ENCODE results near the gene FIGN. TPM values are rescaled to one million over a fixed set of nuclear protein-coding genes. Genes with fewer than 3 reads are reported as not detected.

Gene FIGN
- total and polyA plus RNA-seq, 2 of the 4 experiments (the other 2 are of a cell fraction) = 0.77 to 0.90 TPM

- Histone ChIP-seq H2AK9ac (replicated peaks; ENCODE audit: low read depth, low read length, poor library complexity) (no peak overlapping the region), H3K23ac (ENCODE audit: low read depth, low read length) (no peak overlapping the region), H3K4me2 (ENCODE audit: low read depth, low read length) (no peak overlapping the region), H3K9me1 (ENCODE audit: insufficient read depth, low read length) (0 out of 2 replicates have a peak, but pooled peaks cover 9% of the 10 kb centered on the region), H4K20me1 (ENCODE audit: insufficient read depth, low read length) (no peaks in the 10 kb centered on the region), H3K9me3 (ENCODE audit: control insufficient read depth, insufficient read depth, low read length) (no peaks in the 10 kb centered on the region), H2BK120ac (ENCODE audit: low read depth, low read length) (no peak overlapping the region), H2AK5ac (ENCODE audit: low read depth, low read length) (no peak overlapping the region), H3K27ac (ENCODE audit: insufficient read depth, low read length) (no peak overlapping the region), H2AFZ (replicated peaks; ENCODE audit: low read length, poor library complexity) (no peak overlapping the region), H2BK20ac (ENCODE audit: low read depth, low read length) (no peak overlapping the region), H3K27me3 (ENCODE audit: control insufficient read depth, insufficient read depth, low read length) (no peaks in the 10 kb centered on the region), H3K4ac (ENCODE audit: low read depth, low read length) (no peak overlapping the region), H3K56ac (ENCODE audit: extremely low read depth, insufficient read depth, low read length) (no peak overlapping the region), H4K8ac (ENCODE audit: low read depth in 2 of 2, low read length in 2 of 2) (no peak overlapping the region), H2BK15ac (ENCODE audit: low read depth, low read length) (no peak overlapping the region), H3K18ac (ENCODE audit: low read depth, low read length) (no peak overlapping the region), H3K9ac (ENCODE audit: low read depth, low read length) (no peak overlapping the region), H4K5ac (ENCODE audit: low read depth, low read length) (no peak overlapping the region), H3K4me3 (ENCODE audit: insufficient read depth, low read depth, low read length) (no peak overlapping the region), H2BK5ac (ENCODE audit: low read depth, low read length, poor library complexity, severe bottlenecking) (no peak overlapping the region), H4K91ac (ENCODE audit: insufficient read depth, low read depth, low read length) (no peak overlapping the region), H3K4me1 (ENCODE audit: control insufficient read depth, insufficient read depth, low read length) (no peaks in the 10 kb centered on the region), H3K36me3 (ENCODE audit: control insufficient read depth, insufficient read depth, low read length) (peaks cover 5% of the 10 kb centered on the region; the same call in 1 of the 2 replicates), H3K14ac (replicated peaks; ENCODE audit: low read depth, low read length) (no peak overlapping the region), H3K79me1 (ENCODE audit: low read depth in 1 of 2, low read length in 2 of 2) (no peaks in the 10 kb centered on the region)
- 83% methylated on average over 8 of the region's 13 CpGs; no CpG with 5 or more reads in 1 of the 2 experiments for WGBS, 2 experiments (ENCODE audit: extremely low coverage in 2 of 2, insufficient read length in 1 of 2)
- in situ Hi-C loops (cut with MboI; ENCODE audit: low sequenced_read_pairs) (no loop called here), intact Hi-C loops (cut with micrococcal nuclease) (no loop called here), dilution Hi-C loops (cut with HindIII; ENCODE audit: low sequenced_read_pairs, unreplicated experiment) (no loop called here)
- CTCF ChIA-PET = no interaction called here
- no TSS peak for BruUV-seq (replicated peaks)
- POLR2A ChIA-PET (ENCODE audit: unreplicated experiment) = no interaction called here
- TF ChIP-seq SMC3 (IDR thresholded peaks at IDR 0.05; ENCODE audit: low read depth, low read length) = no peak
- TF ChIP-seq RFX5 (IDR thresholded peaks at IDR 0.05; ENCODE audit: low read depth, low read length) = no peak
- TF ChIP-seq MXI1 (IDR thresholded peaks at IDR 0.05; ENCODE audit: borderline replicate concordance, low read depth, low read length) = no peak
- no peak for TF ChIP-seq USF2 (IDR thresholded peaks at IDR 0.05; ENCODE audit: low read depth, low read length)
- no peak for TF ChIP-seq NFE2L2 (IDR thresholded peaks at IDR 0.05; ENCODE audit: low read depth, low read length)
- no peak for TF ChIP-seq BHLHE40 (IDR thresholded peaks at IDR 0.05; ENCODE audit: low read depth, low read length)
- TF ChIP-seq RAD21 (IDR thresholded peaks at IDR 0.05; ENCODE audit: low read length) = no peak
- TF ChIP-seq POLR2A (IDR thresholded peaks at IDR 0.05; ENCODE audit: low read depth, low read length) = no peak
- ATAC-seq (ENCODE audit: low read depth) (no peak), DNase-seq (no peak)
Observed at GRCh38 chr2:163610817-163611556, 124.8 kb downstream of the FIGN start.

Data from IMR-90 (cell line).